NT2/D1 (cell line): ENCODE results near the gene VWA3A.

Source experiments
- SUZ12 ChIP-seq: IDR thresholded peaks from 2 replicates; pipeline ENCODE4 v1.6.1; 2011; ENCODE audit not compliant: insufficient read length, insufficient read depth; ENCODE audit errors: extremely low read depth
- YY1 ChIP-seq: IDR thresholded peaks from 2 replicates; pipeline ENCODE4 v1.6.1; 2011; ENCODE audit not compliant: insufficient read length, insufficient read depth

- TF ChIP-seq YY1: no peak
- no peak for TF ChIP-seq SUZ12
These were observed 59.1 kb downstream of the VWA3A start for GRCh38 chr16:22151246-22151998.
